B cell (primary cell): Measurements from ENCODE around the gene NET1. TPM values are rescaled to one million over a fixed set of nuclear protein-coding genes. Genes with fewer than 3 reads are reported as not detected.

Experiments
- ATAC-seq: fragments of 200-7000 bp; cut with Tn5 transposase; one replicate; pipeline ENCODE4 v1.10.0; 2021; ENCODE audit warnings: low read depth, mild to moderate bottlenecking, moderate number of reproducible peaks, moderate library complexity
- CTCF ChIA-PET: fragments of 350-600 bp; sonication (Branson Sonifier 250); formaldehyde crosslinking; loops from one replicate; lab custom pipeline; 2021; ENCODE audit warnings: antibody characterized with exemption, inconsistent platforms; lab: Charles Lee
- POLR2A ChIA-PET: fragments of 350-600 bp; sonication (Branson Sonifier 250); formaldehyde crosslinking; loops from one replicate; lab custom pipeline; 2021; ENCODE audit warnings: antibody characterized with exemption; lab: Charles Lee
- DNase-seq: peaks from one replicate; pipeline ENCODE4 v3.0.0; 2013
- H2AFZ ChIP-seq: 2 replicates; pipeline ENCODE4 v1.6.1; 2012; ENCODE audit warnings: mild to moderate bottlenecking, low read depth, low read length; ENCODE audit not compliant: insufficient read depth, poor library complexity, severe bottlenecking
- H3K27ac ChIP-seq, 2 donors: 1 replicate in 1 of 2; 2 replicates in 1 of 2; pipeline ENCODE4 v1.5.1; 2012 to 2013; ENCODE audit warnings: low read length in 2 of 2, mild to moderate bottlenecking in 2 of 2, moderate library complexity in 1 of 2
- H3K27me3 ChIP-seq, 4 experiments: fragments of 200-600 bp in 1 of 4; sonication (generic) in 1 of 4; replicated peaks in 1 of 4; 1 replicate in 2 of 4; 2 replicates in 2 of 4; pipeline versions ENCODE4 v1.6.1 to v1.7.0; 2013 to 2016; ENCODE audit warnings: low read length in 3 of 4, mild to moderate bottlenecking in 2 of 4, mixed read lengths in 1 of 4, moderate library complexity in 1 of 4; ENCODE audit not compliant: insufficient read depth in 4 of 4, control insufficient read depth in 3 of 4; ENCODE audit errors: control extremely low read depth in 1 of 4
- H3K36me3 ChIP-seq, 2 experiments: replicated peaks in 1 of 2; 1 replicate in 1 of 2; 2 replicates in 1 of 2; pipeline versions ENCODE4 v1.6.1 to v1.7.1; 2013; ENCODE audit warnings: low read length in 1 of 2; ENCODE audit not compliant: insufficient read depth in 2 of 2, control insufficient read depth in 1 of 2; ENCODE audit errors: control extremely low read depth in 1 of 2, extremely low read depth in 1 of 2
- H3K4me1 ChIP-seq, 2 donors: fragments of 200-600 bp in 1 of 2; sonication (generic) in 1 of 2; 1 replicate in 1 of 2; 2 replicates in 1 of 2; pipeline versions ENCODE4 v1.5.1 to v1.6.1; 2013 to 2017; ENCODE audit warnings: low read length in 2 of 2; ENCODE audit not compliant: control insufficient read depth in 2 of 2, insufficient read depth in 2 of 2
- H3K4me2 ChIP-seq: replicated peaks from 2 replicates; pipeline ENCODE3; 2012; ENCODE audit warnings: mild to moderate bottlenecking, low read depth, low read length; ENCODE audit not compliant: poor library complexity, severe bottlenecking
- H3K4me3 ChIP-seq, 5 experiments: fragments of 200-600 bp in 1 of 5; sonication (generic) in 1 of 5; 1 replicate in 3 of 5; 2 replicates in 2 of 5; pipeline versions ENCODE4 v1.5.1 to v1.7.0; 2011 to 2016; ENCODE audit warnings: low read length in 4 of 5, mild to moderate bottlenecking in 4 of 5, low read depth in 2 of 5, control low read depth in 1 of 5, moderate library complexity in 1 of 5; ENCODE audit not compliant: insufficient read depth in 1 of 5; ENCODE audit errors: control extremely low read depth in 1 of 5, extremely low read depth in 1 of 5
- H3K79me2 ChIP-seq: fragments of 200-600 bp; sonication (generic); one replicate; pipeline ENCODE4 v1.6.0; 2016; ENCODE audit warnings: low read length; ENCODE audit not compliant: control insufficient read depth, insufficient read depth
- H3K9ac ChIP-seq: fragments of 200-600 bp; sonication (generic); 2 replicates; pipeline ENCODE4 v1.6.1; 2017; ENCODE audit warnings: mild to moderate bottlenecking, low read length, moderate library complexity
- H3K9me3 ChIP-seq, 3 donors: one replicate each; pipeline versions ENCODE4 v1.6.1 to v1.7.1; 2013; ENCODE audit warnings: low read length in 2 of 3; ENCODE audit not compliant: control insufficient read depth in 2 of 3, insufficient read depth in 1 of 3; ENCODE audit errors: control extremely low read depth in 1 of 3
- H4K20me1 ChIP-seq: 2 replicates; pipeline ENCODE4 v1.6.0; 2012; ENCODE audit warnings: mild to moderate bottlenecking, low read length; ENCODE audit not compliant: insufficient read depth, control insufficient read depth, poor library complexity, severe bottlenecking
- H3K27ac Mint-ChIP-seq: one replicate; pipeline ENCODE4 v1.8.0; 2021; ENCODE audit warnings: mixed read lengths
- H3K27me3 Mint-ChIP-seq: one replicate; pipeline ENCODE4 v1.8.0; 2021; ENCODE audit warnings: mixed read lengths
- H3K4me1 Mint-ChIP-seq: one replicate; pipeline ENCODE4 v1.8.0; 2021; ENCODE audit warnings: mixed read lengths
- H3K4me3 Mint-ChIP-seq: one replicate; pipeline ENCODE4 v1.8.0; 2021; ENCODE audit warnings: mixed read lengths
- H3K9me3 Mint-ChIP-seq: one replicate; pipeline ENCODE4 v1.8.0; 2022; ENCODE audit warnings: mixed read lengths; ENCODE audit not compliant: insufficient read depth
- CTCF ChIP-seq: fragments of 200-600 bp; IDR thresholded peaks from one replicate; pipeline ENCODE4 v1.8.0; 2022; ENCODE audit warnings: antibody characterized with exemption, mild to moderate bottlenecking
- EZH2 ChIP-seq: IDR thresholded peaks from 2 replicates; pipeline ENCODE4 v1.6.1; 2012; ENCODE audit warnings: borderline replicate concordance, low read depth, mild to moderate bottlenecking, moderate library complexity, low read length; ENCODE audit not compliant: insufficient read depth, poor library complexity, severe bottlenecking
- WGBS: methylation state at CpG from one replicate; pipeline ENCODE4 v1.1.5; 2013; ENCODE audit warnings: missing lambda C conversion rate; ENCODE audit not compliant: insufficient coverage; 5-methylcytosine and 5-hydroxymethylcytosine counted together
- intact Hi-C: fragments of 100-400 bp; cut with micrococcal nuclease; formaldehyde crosslinking; loops from one replicate; pipeline ENCODE4 v1.10.0; 2022
- polyA plus RNA-seq: library from polyadenylated mRNA; depleted of rRNA; stranded (reverse); fragments of >200 nt; gene quantifications from 2 replicates; pipeline ENCODE4 v1.2.3, GENCODE V29; 2012
- total RNA-seq, 2 donors: library from RNA; stranded (reverse); fragments of 120-200 nt in 1 of 2; gene quantifications; 1 replicate in 1 of 2; 2 replicates in 1 of 2; pipeline versions ENCODE4 v1.2.3 to v1.2.4, GENCODE V29; 2013 to 2022

Gene NET1
- total and polyA plus RNA-seq, 2 donors (not counting 1 experiment from before 2014, with no cell fraction given): 3.5 to 6.4 TPM

DNA sequence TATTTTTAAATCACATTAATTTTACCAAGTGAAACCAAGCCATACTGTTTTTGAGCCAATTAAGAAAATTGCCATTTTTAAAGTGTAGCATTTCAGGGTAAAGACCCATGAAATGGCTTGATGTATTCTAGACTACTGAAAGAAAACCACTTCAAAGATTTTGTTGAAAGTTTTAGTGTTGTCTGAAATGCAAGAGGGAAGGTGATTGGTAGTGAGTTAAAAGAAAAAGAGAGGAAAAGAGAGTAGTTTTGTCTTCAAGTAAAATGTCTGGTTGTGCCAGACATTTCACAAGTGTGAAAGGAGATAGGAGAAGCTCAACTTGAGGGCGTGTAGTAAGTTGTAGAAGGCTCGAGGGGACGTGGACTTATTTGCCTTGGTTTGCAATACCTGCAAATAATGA, 45.4 kb downstream of the NET1 start:
- ChIA-PET CTCF (no interaction called here), POLR2A (no interaction called here)
- H2AFZ ChIP-seq: no peak overlapping the region
- no peaks in the 10 kb centered on the region for H3K9me3 ChIP-seq
- no peak overlapping the region for H3K4me3 ChIP-seq
- H3K9me3 Mint-ChIP-seq: no peaks in the 10 kb centered on the region
- H3K9ac ChIP-seq: no peak overlapping the region
- H3K4me2 ChIP-seq: no peak overlapping the region
- H3K27ac ChIP-seq: no peak overlapping the region
- H3K79me2 ChIP-seq: no peaks in the 10 kb centered on the region
- H3K36me3 ChIP-seq: peaks cover 0 to 19% of the 10 kb centered on the region in 2 experiments
- intact Hi-C loops: no loop called here
- H3K4me1 Mint-ChIP-seq: peaks cover 11% of the 10 kb centered on the region
- no peaks in the 10 kb centered on the region for H3K27me3 ChIP-seq
- WGBS: 93% methylated on average over 3 of the region's 3 CpGs
- H3K4me1 ChIP-seq: peaks cover 7 to 9% of the 10 kb centered on the region in 2 donors
- ATAC-seq (no peak), DNase-seq (no peak)
- TF ChIP-seq CTCF (no peak), EZH2 (no peak)
- no peaks in the 10 kb centered on the region for H4K20me1 ChIP-seq
- no peak overlapping the region for H3K27ac Mint-ChIP-seq
- H3K27me3 Mint-ChIP-seq: no peaks in the 10 kb centered on the region
- H3K4me3 Mint-ChIP-seq: no peak overlapping the region

DNA sequence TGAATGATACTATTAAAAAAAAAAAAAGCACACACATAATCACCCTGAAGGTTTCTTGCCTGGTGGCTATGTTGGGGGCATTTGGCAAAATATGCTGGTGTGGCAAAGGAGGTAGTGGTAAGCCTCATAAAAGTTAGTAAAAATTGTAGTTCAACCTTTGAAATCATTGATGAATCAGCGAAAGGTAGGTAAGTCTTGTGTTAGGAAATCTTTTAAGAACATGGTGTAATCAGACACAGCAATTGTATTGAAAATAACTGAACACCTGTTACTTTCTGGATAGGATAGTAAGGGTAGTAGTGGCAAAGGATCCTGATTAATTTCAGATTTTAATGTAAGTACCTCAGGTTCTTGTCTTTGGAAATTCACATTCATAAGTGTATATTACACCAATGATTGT, 46.1 kb downstream of the NET1 start:
- TF ChIP-seq CTCF (no peak), EZH2 (no peak)
- no CpG with 5 or more reads among the region's 1 CpG for WGBS
- ATAC-seq: no peak
- intact Hi-C loops: no loop called here
- ChIA-PET POLR2A (no interaction called here), CTCF (interaction anchor here (0.5 kb wide), 1 partner anchor 26 kb away, joined by 6 read pairs; no protein-coding TSS in a partner anchor)
- Mint-ChIP-seq H3K27me3 (no peaks in the 10 kb centered on the region), H3K4me1 (peaks cover 11% of the 10 kb centered on the region), H3K9me3 (no peaks in the 10 kb centered on the region), H3K4me3 (no peak overlapping the region), H3K27ac (no peak overlapping the region)
- H2AFZ ChIP-seq: no peak overlapping the region
- DNase-seq: no peak
- peaks cover 7 to 9% of the 10 kb centered on the region in 2 donors for H3K4me1 ChIP-seq
- H3K4me2 ChIP-seq: no peak overlapping the region
- no peak overlapping the region for H3K9ac ChIP-seq
- no peaks in the 10 kb centered on the region for H3K27me3 ChIP-seq
- H4K20me1 ChIP-seq: no peaks in the 10 kb centered on the region
- H3K9me3 ChIP-seq: no peaks in the 10 kb centered on the region
- peaks cover 0 to 14% of the 10 kb centered on the region in 2 experiments for H3K36me3 ChIP-seq
- H3K79me2 ChIP-seq: no peaks in the 10 kb centered on the region
- H3K4me3 ChIP-seq: no peak overlapping the region
- H3K27ac ChIP-seq: no peak overlapping the region
